ENCODE results near the gene MLLT10. TPM values are rescaled to one million over a fixed set of nuclear protein-coding genes. Genes with fewer than 3 reads are reported as not detected.

The MLLT10 gene
- total RNA-seq, 4 donors from 2014 or later: 23.5 to 39.7 (median 30.2) TPM

DNA sequence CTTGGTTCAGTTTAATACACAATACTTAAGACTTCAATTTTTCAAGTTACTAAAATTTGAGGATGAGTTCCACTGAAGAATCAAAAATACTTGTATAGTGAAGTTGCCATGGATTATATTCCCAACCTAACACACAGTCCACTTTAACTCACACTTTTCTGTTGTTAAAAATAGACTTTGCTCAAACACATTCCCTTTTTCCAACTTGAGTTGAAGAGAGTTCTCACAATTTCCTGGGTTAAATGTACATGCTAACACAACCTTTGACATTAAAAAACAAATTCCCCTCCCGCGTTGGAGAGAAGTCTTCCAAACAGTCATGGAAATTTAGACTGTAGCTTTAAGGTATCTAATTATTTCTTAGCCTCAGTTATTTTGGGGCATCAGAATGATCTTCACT, 35.7 kb upstream of the MLLT10 start:
- no peak overlapping the region for H3K27ac ChIP-seq (replicated peaks in 1 of 4)
- no peak overlapping the region for H3K4me3 ChIP-seq
- intact Hi-C loops (cut with DNase I): loop anchor here (10.0 kb wide), 4 partner anchors 164 to 1486 kb away; partner anchors contain the start of gene DNAJC1
- no peak for DNase-seq (ENCODE audit: extremely low spot score)
- no peak for TF ChIP-seq CTCF (IDR thresholded peaks at IDR 0.05)
- no peak for TF ChIP-seq EP300 (IDR thresholded peaks at IDR 0.05)
- TF ChIP-seq POLR2A (IDR thresholded peaks at IDR 0.05; ENCODE audit: low read depth): no peak
- no peak for TF ChIP-seq POLR2AphosphoS5 (IDR thresholded peaks at IDR 0.05)
- no peaks in the 10 kb centered on the region for H3K27me3 ChIP-seq
- WGBS: 74% methylated on average over 2 of the region's 2 CpGs
- no peaks in the 10 kb centered on the region for H3K36me3 ChIP-seq
- H3K9me3 ChIP-seq: no peaks in the 10 kb centered on the region
- peaks cover 16 to 43% (median 36%) of the 10 kb centered on the region in 4 donors for H3K4me1 ChIP-seq

DNA sequence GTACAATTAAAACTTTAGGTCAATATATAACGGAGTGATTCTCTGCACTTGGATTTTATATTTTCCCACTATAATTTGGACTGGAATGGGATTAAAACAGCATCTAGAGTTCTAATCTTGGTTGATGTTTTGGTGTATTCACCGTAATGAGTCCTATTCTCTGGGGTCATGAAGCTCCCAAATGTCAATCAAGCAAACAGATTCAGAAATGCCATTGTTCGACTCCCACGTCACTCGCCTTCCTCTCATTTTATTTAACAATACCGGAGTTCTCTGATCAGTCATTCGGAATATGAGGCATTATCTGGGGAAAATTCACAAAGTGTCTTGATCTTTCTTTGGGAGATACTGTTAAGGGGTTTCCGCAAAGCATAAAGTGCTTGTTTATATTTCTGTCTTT, 35.0 kb upstream of the MLLT10 start:
- Histone ChIP-seq H3K27ac (replicated peaks in 1 of 4) (no peak overlapping the region), H3K4me3 (no peak overlapping the region), H3K9me3 (no peaks in the 10 kb centered on the region), H3K36me3 (no peaks in the 10 kb centered on the region), H3K4me1 (peaks cover 16 to 40% (median 35%) of the 10 kb centered on the region in 4 donors), H3K27me3 (no peaks in the 10 kb centered on the region)
- WGBS: 96% methylated on average over 8 of the region's 8 CpGs
- intact Hi-C loops (cut with DNase I): loop anchor here (10.0 kb wide), 4 partner anchors 164 to 1486 kb away; partner anchors contain the start of gene DNAJC1
- no peak for TF ChIP-seq POLR2AphosphoS5 (IDR thresholded peaks at IDR 0.05)
- TF ChIP-seq CTCF (IDR thresholded peaks at IDR 0.05): no peak
- DNase-seq (ENCODE audit: extremely low spot score): no peak

DNA sequence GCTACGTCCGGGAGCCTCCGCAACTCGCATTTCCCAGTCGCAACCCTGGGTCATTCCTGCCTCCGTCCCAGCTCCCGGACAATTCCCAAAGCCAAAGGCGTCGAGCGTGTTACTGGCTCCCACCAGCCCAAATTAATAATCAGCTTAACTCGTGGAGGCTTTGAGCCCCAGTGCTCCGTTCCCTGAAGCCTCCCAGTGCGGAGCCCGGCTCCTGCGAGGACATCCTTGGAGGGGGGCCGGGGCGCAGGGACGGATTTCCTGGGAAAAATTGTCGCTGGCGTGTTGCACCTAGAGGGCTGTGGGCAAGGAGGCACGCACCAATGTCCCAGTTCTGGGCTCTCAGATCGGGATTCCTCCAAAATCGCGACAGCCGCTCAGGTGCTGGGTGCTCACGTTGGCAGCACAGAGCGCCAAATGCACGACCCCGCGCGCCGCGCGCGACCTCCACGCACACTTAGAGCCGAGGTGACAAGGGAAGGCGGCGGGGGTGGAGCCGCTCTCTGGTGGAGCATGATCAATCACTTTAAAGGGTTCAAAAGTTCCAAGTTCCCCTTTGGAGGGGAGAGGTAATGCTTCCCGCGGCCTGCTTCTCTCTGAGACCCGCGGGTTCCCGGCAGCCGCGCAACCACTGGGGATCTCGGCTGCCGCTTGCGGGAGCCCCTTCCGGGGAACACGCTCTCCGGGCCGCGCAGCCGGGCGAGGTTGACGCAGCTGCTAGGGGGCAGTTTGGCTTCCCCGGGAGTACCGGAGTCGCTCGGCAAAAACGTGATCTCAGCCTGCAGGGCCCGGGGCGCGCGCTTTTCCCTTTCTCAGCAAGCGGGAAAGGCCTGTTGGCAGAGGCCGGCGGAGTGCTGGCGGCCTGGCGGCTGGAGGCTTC, 34.1 kb upstream of the MLLT10 start:
- H3K4me3 ChIP-seq: peak overlapping the region; percentile 37 to 47 (median 38)
- peaks cover 7 to 31% (median 25%) of the 10 kb centered on the region in 4 donors for H3K4me1 ChIP-seq
- no peak for TF ChIP-seq CTCF (IDR thresholded peaks at IDR 0.05)
- TF ChIP-seq EP300 (IDR thresholded peaks at IDR 0.05): no peak
- TF ChIP-seq POLR2AphosphoS5 (IDR thresholded peaks at IDR 0.05): no peak
- peak; percentile 79 for DNase-seq (ENCODE audit: extremely low spot score)
- 56% methylated on average over 66 of the region's 72 CpGs for WGBS
- no peaks in the 10 kb centered on the region for H3K9me3 ChIP-seq
- intact Hi-C loops (cut with DNase I): loop anchor here (10.0 kb wide), 4 partner anchors 165 to 1485 kb away; partner anchors contain the start of gene DNAJC1
- H3K27me3 ChIP-seq: no peaks in the 10 kb centered on the region
- H3K36me3 ChIP-seq: no peaks in the 10 kb centered on the region
- peak overlapping the region in 1 of 4 donors; percentile 30 for H3K27ac ChIP-seq (replicated peaks in 1 of 4)

GRCh38 chr10:21500578-21500910, 33.5 kb upstream of the MLLT10 start:
- no peak for TF ChIP-seq POLR2AphosphoS5 (IDR thresholded peaks at IDR 0.05)
- no peak for TF ChIP-seq EP300 (IDR thresholded peaks at IDR 0.05)
- TF ChIP-seq POLR2A (IDR thresholded peaks at IDR 0.05; ENCODE audit: low read depth): no peak
- no peak for TF ChIP-seq CTCF (IDR thresholded peaks at IDR 0.05)
- H3K4me3 ChIP-seq: peak overlapping the region; percentile 37 to 47 (median 38)
- intact Hi-C loops (cut with DNase I): no loop called here

More at GRCh38 chr10:21500578-21500910, 33.5 kb upstream of the MLLT10 start:
- peaks cover 8 to 27% (median 20%) of the 10 kb centered on the region in 4 donors for H3K4me1 ChIP-seq
- H3K9me3 ChIP-seq: no peaks in the 10 kb centered on the region
- 63% methylated on average over 14 of the region's 14 CpGs for WGBS
- peak overlapping the region in 1 of 4 donors; percentile 30 for H3K27ac ChIP-seq (replicated peaks in 1 of 4)
- H3K27me3 ChIP-seq: no peaks in the 10 kb centered on the region
- DNase-seq (ENCODE audit: extremely low spot score): no peak
- H3K36me3 ChIP-seq: no peaks in the 10 kb centered on the region

All from esophagus muscularis mucosa (tissue), 4 donors.